WTC11 (cell line): Measurements from ENCODE around the gene GRAMD2A.

Experiments used
- ESRRA ChIP-seq: sonication (generic); formaldehyde crosslinking; IDR thresholded peaks from 2 replicates; pipeline ENCODE4 v1.8.1; 2022; ENCODE audit warnings: mild to moderate bottlenecking, missing genetic modification reagents, borderline replicate concordance
- FOXK1 ChIP-seq: sonication (generic); formaldehyde crosslinking; IDR thresholded peaks from 2 replicates; pipeline ENCODE4 v1.8.0; 2022; ENCODE audit warnings: mild to moderate bottlenecking, moderate library complexity, missing genetic modification reagents
- FOXP1 ChIP-seq: sonication (generic); formaldehyde crosslinking; IDR thresholded peaks from 2 replicates; pipeline ENCODE4 v1.8.0; 2022; ENCODE audit warnings: missing genetic modification reagents, mild to moderate bottlenecking, moderate library complexity, borderline replicate concordance
- NFYB ChIP-seq: sonication (generic); formaldehyde crosslinking; conservative IDR thresholded peaks from 2 replicates; pipeline ENCODE4 v1.8.0; 2022; ENCODE audit warnings: low read depth, missing genetic modification reagents
- NR3C1 ChIP-seq: sonication (generic); formaldehyde crosslinking; conservative IDR thresholded peaks from 2 replicates; pipeline ENCODE4 v1.8.1; 2023; ENCODE audit warnings: low read depth, mild to moderate bottlenecking, missing genetic modification reagents
- RORB ChIP-seq: fragments of 250-450 bp; sonication (Bioruptor Pico); IDR thresholded peaks from 2 replicates; pipeline ENCODE4 v1.9.0; 2021; ENCODE audit warnings: mild to moderate bottlenecking
- TCF7 ChIP-seq: sonication (generic); formaldehyde crosslinking; IDR thresholded peaks from 2 replicates; pipeline ENCODE4 v1.8.0; 2022; ENCODE audit warnings: mild to moderate bottlenecking, low read depth, missing genetic modification reagents, moderate library complexity
- TP53 ChIP-seq: sonication (generic); formaldehyde crosslinking; IDR thresholded peaks from 2 replicates; pipeline ENCODE4 v1.8.1; 2023; ENCODE audit warnings: mild to moderate bottlenecking, missing genetic modification reagents
- TF ChIP-seq, protein P1 (sequence below): fragments of 200-600 bp; IDR thresholded peaks from 2 replicates; pipeline ENCODE4 v1.8.0; 2022; ENCODE audit warnings: antibody characterized with exemption
- TF ChIP-seq, protein P2 (sequence below): sonication (generic); formaldehyde crosslinking; IDR thresholded peaks from 2 replicates; pipeline ENCODE4 v1.8.0; 2022; ENCODE audit warnings: missing genetic modification reagents
- TF ChIP-seq, protein P3 (sequence below): sonication (generic); formaldehyde crosslinking; IDR thresholded peaks from 2 replicates; pipeline ENCODE4 v1.8.0; 2022; ENCODE audit warnings: mild to moderate bottlenecking, missing genetic modification reagents
- TF ChIP-seq, protein P4 (sequence below): sonication (generic); formaldehyde crosslinking; IDR thresholded peaks from 2 replicates; pipeline ENCODE4 v1.8.0; 2022; ENCODE audit warnings: mild to moderate bottlenecking, missing genetic modification reagents
- TF ChIP-seq, protein P5 (sequence below): sonication (generic); formaldehyde crosslinking; IDR thresholded peaks from 2 replicates; pipeline ENCODE4 v1.8.0; 2022; ENCODE audit warnings: mild to moderate bottlenecking, missing genetic modification reagents
- TF ChIP-seq, protein P6 (sequence below): sonication (generic); formaldehyde crosslinking; IDR thresholded peaks from 2 replicates; pipeline ENCODE4 v1.8.1; 2022; ENCODE audit warnings: mild to moderate bottlenecking, missing genetic modification reagents, moderate library complexity, borderline replicate concordance

DNA sequence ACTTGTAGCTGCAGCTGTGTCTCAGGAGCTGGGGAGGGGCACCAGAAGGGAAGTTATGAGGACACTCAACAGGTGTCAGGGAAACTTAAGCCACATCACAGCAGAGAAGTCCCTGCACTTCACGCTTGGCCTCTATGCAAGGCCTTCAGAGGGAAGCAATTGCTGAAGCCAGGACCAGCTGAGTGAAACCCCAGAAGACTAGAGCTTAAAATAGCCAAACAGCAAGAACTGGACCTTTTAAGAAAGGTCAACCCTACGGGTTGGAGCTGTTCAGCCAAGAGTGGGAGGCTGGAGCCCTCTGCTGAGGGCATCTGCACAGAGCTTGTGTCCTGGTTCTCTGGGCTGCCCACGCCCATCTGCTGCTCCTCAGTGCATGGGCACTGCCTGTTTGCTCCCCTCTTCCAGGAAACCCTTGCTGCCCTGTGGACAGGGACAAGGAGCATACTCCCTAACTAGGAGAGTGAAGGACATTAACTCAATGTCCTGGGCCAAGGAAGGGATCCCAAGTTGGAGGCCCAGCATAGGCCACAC is 3.9 kb upstream of the GRAMD2A start:
- TF ChIP-seq, protein P1, sequence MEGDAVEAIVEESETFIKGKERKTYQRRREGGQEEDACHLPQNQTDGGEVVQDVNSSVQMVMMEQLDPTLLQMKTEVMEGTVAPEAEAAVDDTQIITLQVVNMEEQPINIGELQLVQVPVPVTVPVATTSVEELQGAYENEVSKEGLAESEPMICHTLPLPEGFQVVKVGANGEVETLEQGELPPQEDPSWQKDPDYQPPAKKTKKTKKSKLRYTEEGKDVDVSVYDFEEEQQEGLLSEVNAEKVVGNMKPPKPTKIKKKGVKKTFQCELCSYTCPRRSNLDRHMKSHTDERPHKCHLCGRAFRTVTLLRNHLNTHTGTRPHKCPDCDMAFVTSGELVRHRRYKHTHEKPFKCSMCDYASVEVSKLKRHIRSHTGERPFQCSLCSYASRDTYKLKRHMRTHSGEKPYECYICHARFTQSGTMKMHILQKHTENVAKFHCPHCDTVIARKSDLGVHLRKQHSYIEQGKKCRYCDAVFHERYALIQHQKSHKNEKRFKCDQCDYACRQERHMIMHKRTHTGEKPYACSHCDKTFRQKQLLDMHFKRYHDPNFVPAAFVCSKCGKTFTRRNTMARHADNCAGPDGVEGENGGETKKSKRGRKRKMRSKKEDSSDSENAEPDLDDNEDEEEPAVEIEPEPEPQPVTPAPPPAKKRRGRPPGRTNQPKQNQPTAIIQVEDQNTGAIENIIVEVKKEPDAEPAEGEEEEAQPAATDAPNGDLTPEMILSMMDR: no peak
- TF ChIP-seq TP53 (CRISPR knock-in tag): no peak
- TF ChIP-seq TCF7: no peak
- TF ChIP-seq FOXP1 (CRISPR knock-in tag): no peak
- TF ChIP-seq ESRRA (CRISPR knock-in tag): no peak
- no peak for TF ChIP-seq NFYB (CRISPR knock-in tag)
- TF ChIP-seq FOXK1: no peak
- TF ChIP-seq, protein P2, sequence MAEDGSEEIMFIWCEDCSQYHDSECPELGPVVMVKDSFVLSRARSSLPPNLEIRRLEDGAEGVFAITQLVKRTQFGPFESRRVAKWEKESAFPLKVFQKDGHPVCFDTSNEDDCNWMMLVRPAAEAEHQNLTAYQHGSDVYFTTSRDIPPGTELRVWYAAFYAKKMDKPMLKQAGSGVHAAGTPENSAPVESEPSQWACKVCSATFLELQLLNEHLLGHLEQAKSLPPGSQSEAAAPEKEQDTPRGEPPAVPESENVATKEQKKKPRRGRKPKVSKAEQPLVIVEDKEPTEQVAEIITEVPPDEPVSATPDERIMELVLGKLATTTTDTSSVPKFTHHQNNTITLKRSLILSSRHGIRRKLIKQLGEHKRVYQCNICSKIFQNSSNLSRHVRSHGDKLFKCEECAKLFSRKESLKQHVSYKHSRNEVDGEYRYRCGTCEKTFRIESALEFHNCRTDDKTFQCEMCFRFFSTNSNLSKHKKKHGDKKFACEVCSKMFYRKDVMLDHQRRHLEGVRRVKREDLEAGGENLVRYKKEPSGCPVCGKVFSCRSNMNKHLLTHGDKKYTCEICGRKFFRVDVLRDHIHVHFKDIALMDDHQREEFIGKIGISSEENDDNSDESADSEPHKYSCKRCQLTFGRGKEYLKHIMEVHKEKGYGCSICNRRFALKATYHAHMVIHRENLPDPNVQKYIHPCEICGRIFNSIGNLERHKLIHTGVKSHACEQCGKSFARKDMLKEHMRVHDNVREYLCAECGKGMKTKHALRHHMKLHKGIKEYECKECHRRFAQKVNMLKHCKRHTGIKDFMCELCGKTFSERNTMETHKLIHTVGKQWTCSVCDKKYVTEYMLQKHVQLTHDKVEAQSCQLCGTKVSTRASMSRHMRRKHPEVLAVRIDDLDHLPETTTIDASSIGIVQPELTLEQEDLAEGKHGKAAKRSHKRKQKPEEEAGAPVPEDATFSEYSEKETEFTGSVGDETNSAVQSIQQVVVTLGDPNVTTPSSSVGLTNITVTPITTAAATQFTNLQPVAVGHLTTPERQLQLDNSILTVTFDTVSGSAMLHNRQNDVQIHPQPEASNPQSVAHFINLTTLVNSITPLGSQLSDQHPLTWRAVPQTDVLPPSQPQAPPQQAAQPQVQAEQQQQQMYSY (CRISPR knock-in tag): no peak
- TF ChIP-seq RORB (CRISPR knock-in tag): no peak
- TF ChIP-seq, protein P3, sequence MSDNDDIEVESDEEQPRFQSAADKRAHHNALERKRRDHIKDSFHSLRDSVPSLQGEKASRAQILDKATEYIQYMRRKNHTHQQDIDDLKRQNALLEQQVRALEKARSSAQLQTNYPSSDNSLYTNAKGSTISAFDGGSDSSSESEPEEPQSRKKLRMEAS: no peak
- TF ChIP-seq, protein P4, sequence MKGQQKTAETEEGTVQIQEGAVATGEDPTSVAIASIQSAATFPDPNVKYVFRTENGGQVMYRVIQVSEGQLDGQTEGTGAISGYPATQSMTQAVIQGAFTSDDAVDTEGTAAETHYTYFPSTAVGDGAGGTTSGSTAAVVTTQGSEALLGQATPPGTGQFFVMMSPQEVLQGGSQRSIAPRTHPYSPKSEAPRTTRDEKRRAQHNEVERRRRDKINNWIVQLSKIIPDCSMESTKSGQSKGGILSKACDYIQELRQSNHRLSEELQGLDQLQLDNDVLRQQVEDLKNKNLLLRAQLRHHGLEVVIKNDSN: no peak
- TF ChIP-seq, protein P5, sequence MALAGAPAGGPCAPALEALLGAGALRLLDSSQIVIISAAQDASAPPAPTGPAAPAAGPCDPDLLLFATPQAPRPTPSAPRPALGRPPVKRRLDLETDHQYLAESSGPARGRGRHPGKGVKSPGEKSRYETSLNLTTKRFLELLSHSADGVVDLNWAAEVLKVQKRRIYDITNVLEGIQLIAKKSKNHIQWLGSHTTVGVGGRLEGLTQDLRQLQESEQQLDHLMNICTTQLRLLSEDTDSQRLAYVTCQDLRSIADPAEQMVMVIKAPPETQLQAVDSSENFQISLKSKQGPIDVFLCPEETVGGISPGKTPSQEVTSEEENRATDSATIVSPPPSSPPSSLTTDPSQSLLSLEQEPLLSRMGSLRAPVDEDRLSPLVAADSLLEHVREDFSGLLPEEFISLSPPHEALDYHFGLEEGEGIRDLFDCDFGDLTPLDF (CRISPR knock-in tag): no peak
- no peak for TF ChIP-seq NR3C1 (CRISPR knock-in tag)
- TF ChIP-seq, protein P6, sequence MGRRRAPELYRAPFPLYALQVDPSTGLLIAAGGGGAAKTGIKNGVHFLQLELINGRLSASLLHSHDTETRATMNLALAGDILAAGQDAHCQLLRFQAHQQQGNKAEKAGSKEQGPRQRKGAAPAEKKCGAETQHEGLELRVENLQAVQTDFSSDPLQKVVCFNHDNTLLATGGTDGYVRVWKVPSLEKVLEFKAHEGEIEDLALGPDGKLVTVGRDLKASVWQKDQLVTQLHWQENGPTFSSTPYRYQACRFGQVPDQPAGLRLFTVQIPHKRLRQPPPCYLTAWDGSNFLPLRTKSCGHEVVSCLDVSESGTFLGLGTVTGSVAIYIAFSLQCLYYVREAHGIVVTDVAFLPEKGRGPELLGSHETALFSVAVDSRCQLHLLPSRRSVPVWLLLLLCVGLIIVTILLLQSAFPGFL (CRISPR knock-in tag): no peak
